Endothelial cell of umbilical vein (primary cell): ENCODE results near the gene EXD3. TPM values are rescaled to one million over a fixed set of nuclear protein-coding genes. Genes with fewer than 3 reads are reported as not detected.

Experiments used
- BruUV-seq: library from RNA; stranded (reverse); fragments of 400-500 nt; replicated peaks from 2 replicates; lab custom pipeline; 2021; lab: Mats Ljungman, UMichigan
- CTCF ChIA-PET: fragments of 300-600, 350-600 bp; sonication (Branson Sonifier 250); formaldehyde crosslinking; loops from one replicate; lab custom pipeline; 2021; ENCODE audit warnings: antibody characterized with exemption, inconsistent platforms; lab: Charles Lee
- POLR2A ChIA-PET: fragments of 300-600, 350-600 bp; sonication (Branson Sonifier 250); formaldehyde crosslinking; loops from one replicate; lab custom pipeline; 2021; ENCODE audit warnings: antibody characterized with exemption, inconsistent platforms; lab: Charles Lee
- DNase-seq: peaks from one replicate; pipeline ENCODE4 v3.0.0-alpha.2; 2011; ENCODE audit warnings: low read depth, low spot score
- FAIRE-seq: peaks from 2 replicates; lab custom pipeline; 2011; peaks lifted over from hg19 to GRCh38; lab: Jason Lieb, UNC
- H2AFZ ChIP-seq: 2 replicates; pipeline ENCODE4 v1.6.0; 2012; ENCODE audit warnings: low read depth, low read length, control low read depth, inconsistent platforms
- H3K27ac ChIP-seq: 2 replicates; pipeline ENCODE4 v1.5.1; 2011; ENCODE audit warnings: low read depth, mild to moderate bottlenecking, control low read depth, low read length, moderate library complexity; ENCODE audit not compliant: insufficient read depth
- H3K27me3 ChIP-seq, 2 experiments: 2 replicates each; pipeline versions ENCODE4 v1.6.0 to v1.6.1; 2011; ENCODE audit warnings: low read length in 2 of 2, mixed read lengths in 1 of 2; ENCODE audit not compliant: control insufficient read depth in 2 of 2, insufficient read depth in 2 of 2
- H3K36me3 ChIP-seq, 2 experiments: 2 replicates in 1 of 2; 3 replicates in 1 of 2; pipeline ENCODE4 v1.5.1; 2011; ENCODE audit warnings: low read length in 2 of 2, mild to moderate bottlenecking in 1 of 2, moderate library complexity in 1 of 2; ENCODE audit not compliant: control insufficient read depth in 2 of 2, insufficient read depth in 2 of 2; ENCODE audit errors: extremely low read depth in 1 of 2
- H3K4me1 ChIP-seq: 3 replicates; pipeline ENCODE4 v1.5.1; 2011; ENCODE audit warnings: mild to moderate bottlenecking, low read length; ENCODE audit not compliant: control insufficient read depth, insufficient read depth; ENCODE audit errors: extremely low read depth
- H3K4me2 ChIP-seq: 2 replicates; pipeline ENCODE4 v1.6.1; 2011; ENCODE audit warnings: low read length, control low read depth, mixed read lengths; ENCODE audit not compliant: insufficient read depth
- H3K4me3 ChIP-seq, 3 experiments: fragments of 200-600 bp in 1 of 3; sonication (generic), shearing (Covaris generic) in 1 of 3; replicated peaks in 1 of 3; 2 replicates each; pipeline ENCODE4 v1.5.1; 2011 to 2016; ENCODE audit warnings: control low read depth in 3 of 3, low read length in 3 of 3, mild to moderate bottlenecking in 2 of 3, inconsistent platforms in 1 of 3, low read depth in 1 of 3, moderate library complexity in 1 of 3; ENCODE audit not compliant: insufficient read depth in 1 of 3
- H3K79me2 ChIP-seq: 2 replicates; pipeline ENCODE4 v1.6.0; 2012; ENCODE audit warnings: low read length, inconsistent platforms; ENCODE audit not compliant: control insufficient read depth, insufficient read depth
- H3K9ac ChIP-seq: replicated peaks from 2 replicates; pipeline ENCODE3; 2011; ENCODE audit warnings: low read length, control low read depth; ENCODE audit not compliant: insufficient read depth; ENCODE audit errors: extremely low read depth
- H3K9me1 ChIP-seq: replicated peaks from 3 replicates; pipeline ENCODE4 v1.6.0; 2011; ENCODE audit warnings: mild to moderate bottlenecking, low read length; ENCODE audit not compliant: control insufficient read depth, insufficient read depth; ENCODE audit errors: extremely low read depth
- H3K9me3 ChIP-seq: replicated peaks from 2 replicates; pipeline ENCODE4 v1.5.1; 2012; ENCODE audit warnings: low read length, inconsistent platforms; ENCODE audit not compliant: control insufficient read depth, insufficient read depth
- H4K20me1 ChIP-seq: replicated peaks from 2 replicates; pipeline ENCODE3; 2011; ENCODE audit warnings: mild to moderate bottlenecking, low read length; ENCODE audit not compliant: control insufficient read depth, insufficient read depth; ENCODE audit errors: extremely low read depth
- CTCF ChIP-seq, 2 donors: IDR thresholded peaks; 1 replicate in 1 of 2; 2 replicates in 1 of 2; pipeline ENCODE4 v1.5.1; 2011; ENCODE audit warnings: low read length in 2 of 2, mild to moderate bottlenecking in 2 of 2, moderate library complexity in 2 of 2, control low read depth in 1 of 2, inconsistent platforms in 1 of 2, low read depth in 1 of 2; ENCODE audit not compliant: insufficient read depth in 1 of 2; ENCODE audit errors: extremely low read depth in 1 of 2
- EZH2 ChIP-seq: IDR thresholded peaks from 2 replicates; pipeline ENCODE4 v1.6.1; 2012; ENCODE audit warnings: borderline replicate concordance, low read depth, mild to moderate bottlenecking, moderate library complexity, low read length, inconsistent platforms; ENCODE audit not compliant: severe bottlenecking
- FOS ChIP-seq: IDR thresholded peaks from 2 replicates; pipeline ENCODE4 v1.6.1; 2011; ENCODE audit warnings: mild to moderate bottlenecking, low read length, moderate library complexity, borderline replicate concordance; ENCODE audit not compliant: insufficient read depth
- GATA2 ChIP-seq: IDR thresholded peaks from 2 replicates; pipeline ENCODE4 v1.7.0; 2011; ENCODE audit warnings: low read depth, mild to moderate bottlenecking, moderate library complexity, mixed read lengths, low read length; ENCODE audit not compliant: insufficient read length, insufficient read depth
- JUN ChIP-seq: IDR thresholded peaks from 2 replicates; pipeline ENCODE4 v1.6.1; 2011; ENCODE audit warnings: borderline replicate concordance, low read depth; ENCODE audit not compliant: insufficient read length, insufficient read depth
- MAX ChIP-seq: IDR thresholded peaks from 2 replicates; pipeline ENCODE4 v1.6.1; 2011; ENCODE audit not compliant: insufficient read depth, insufficient read length
- MYC ChIP-seq: IDR thresholded peaks from one replicate; pipeline ENCODE4 v1.6.1; 2011; ENCODE audit warnings: mild to moderate bottlenecking, low read depth, low read length
- POLR2A ChIP-seq: IDR thresholded peaks from 2 replicates; pipeline ENCODE4 v1.6.1; 2012; ENCODE audit warnings: low read depth, mild to moderate bottlenecking, control low read depth, low read length
- POLR2AphosphoS5 ChIP-seq: IDR thresholded peaks from 2 replicates; pipeline ENCODE4 v1.6.1; 2012; ENCODE audit warnings: low read depth, mild to moderate bottlenecking, control low read depth, low read length, moderate library complexity; ENCODE audit not compliant: insufficient read depth
- dilution Hi-C: fragments of 300-500 bp; cut with MboI; formaldehyde crosslinking; loops from one replicate; pipeline ENCODE4 v1.15.0; 2019; ENCODE audit warnings: low sequenced_read_pairs; ENCODE audit not compliant: extremely low pct_ligation_motif_present
- intact Hi-C: fragments of 100-400 bp; cut with micrococcal nuclease; formaldehyde crosslinking; loops from one replicate; pipeline ENCODE4 v1.10.0; 2022
- polyA plus RNA-seq, 4 experiments: library from polyadenylated mRNA; depleted of rRNA in 3 of 4; stranded (reverse) in 3 of 4; unstranded in 1 of 4; fragments of >200 nt; gene quantifications; 2 replicates each; pipeline versions ENCODE4 v1.2.1 to v1.2.3, GENCODE V29; 2011 to 2012; ENCODE audit warnings: missing spikeins in 1 of 4
- total RNA-seq: library from RNA; stranded (reverse); gene quantifications from 2 replicates; pipeline ENCODE4 v1.2.3, GENCODE V29; 2021

Gene EXD3
- total and polyA plus RNA-seq, 2 donors (not counting 3 experiments of a cell fraction or from before 2014, with no cell fraction given) = 17.7 to 30.3 TPM

DNA sequence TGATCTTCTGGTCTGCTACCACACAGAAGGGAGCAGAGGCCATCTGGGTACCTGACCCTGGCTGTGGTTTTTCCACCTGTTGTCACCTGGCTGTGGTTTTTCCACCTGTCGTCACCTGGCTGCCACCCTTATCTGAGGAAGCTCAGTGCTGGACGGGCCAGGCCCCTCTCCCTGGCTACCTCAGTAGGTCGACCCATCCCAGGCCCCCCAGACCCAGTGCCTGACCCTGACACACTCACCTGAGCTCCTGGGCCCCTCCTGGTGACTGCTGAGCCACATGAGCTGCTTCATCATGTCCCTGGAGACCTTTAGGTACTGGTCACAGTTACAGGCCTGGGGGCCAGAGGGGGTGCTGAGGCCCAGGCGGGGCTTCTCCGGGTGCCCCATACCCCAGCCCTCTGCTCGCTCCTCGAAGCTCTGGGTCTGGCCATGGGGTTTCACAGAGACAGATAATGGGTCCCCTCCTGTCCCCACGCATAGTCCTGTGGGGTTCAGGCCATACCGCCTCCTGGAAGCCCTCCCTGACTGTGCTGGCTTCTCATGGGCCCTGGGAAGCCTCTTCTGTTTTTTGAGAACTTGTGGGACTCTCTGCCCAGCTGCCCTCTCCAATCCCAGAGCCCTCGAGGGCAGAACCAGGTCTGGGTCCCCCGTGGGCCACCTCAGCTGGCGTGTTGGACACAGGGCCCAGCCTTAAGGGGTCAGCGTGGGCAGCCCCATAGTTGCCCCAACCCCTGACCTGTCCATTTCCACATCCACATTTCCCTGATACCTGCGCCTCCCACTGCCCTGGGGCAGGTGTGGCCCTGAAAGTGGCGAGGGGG, 113.4 kb downstream of the EXD3 start:
- H3K4me3 ChIP-seq = no peak overlapping the region
- H3K4me1 ChIP-seq = peaks cover 22% of the 10 kb centered on the region
- H3K36me3 ChIP-seq = no peaks in the 10 kb centered on the region
- ChIA-PET CTCF (interaction anchor here (1.1 to 1.3 kb wide), 2 partner anchors 7 to 11 kb away, joined by 3 to 4 read pairs; partner anchors contain the start of gene NRARP), POLR2A (no interaction called here)
- H3K27me3 ChIP-seq = no peaks in the 10 kb centered on the region
- DNase-seq = no peak
- no peak for FAIRE-seq
- TF ChIP-seq POLR2A = no peak
- TF ChIP-seq FOS = no peak
- no peak for TF ChIP-seq CTCF (IDR thresholded peaks at IDR 0.05; ENCODE audit: extremely low read depth in 1 of 2, insufficient read depth in 1 of 2, low read depth in 1 of 2, low read length in 2 of 2)
- no peak for TF ChIP-seq POLR2AphosphoS5
- TF ChIP-seq EZH2 = no peak
- TF ChIP-seq GATA2 = no peak
- no peak for TF ChIP-seq MYC
- no peak for TF ChIP-seq MAX
- TF ChIP-seq JUN = no peak
- no peaks in the 10 kb centered on the region for H3K79me2 ChIP-seq
- no peaks in the 10 kb centered on the region for H3K9me3 ChIP-seq
- no peak overlapping the region for H3K9ac ChIP-seq
- dilution Hi-C loops (no loop called here), intact Hi-C loops (no loop called here)
- no peak overlapping the region for H3K4me2 ChIP-seq
- H3K9me1 ChIP-seq = no peaks in the 10 kb centered on the region
- H3K27ac ChIP-seq = no peak overlapping the region
- H4K20me1 ChIP-seq = no peaks in the 10 kb centered on the region
- BruUV-seq = no TSS peak
- no peak overlapping the region for H2AFZ ChIP-seq
